ENCODE measurements around the gene KRTAP9-3. TPM values are rescaled to one million over a fixed set of nuclear protein-coding genes. Genes with fewer than 3 reads are reported as not detected.
"Not testable (repeated sequence)": the region's sequence is repeated elsewhere in the genome, so short reads cannot be mapped to it uniquely, and the experiment has no call there.

KRTAP9-3 gene
- total RNA-seq, 1 donor from 2014 or later: not detected

DNA sequence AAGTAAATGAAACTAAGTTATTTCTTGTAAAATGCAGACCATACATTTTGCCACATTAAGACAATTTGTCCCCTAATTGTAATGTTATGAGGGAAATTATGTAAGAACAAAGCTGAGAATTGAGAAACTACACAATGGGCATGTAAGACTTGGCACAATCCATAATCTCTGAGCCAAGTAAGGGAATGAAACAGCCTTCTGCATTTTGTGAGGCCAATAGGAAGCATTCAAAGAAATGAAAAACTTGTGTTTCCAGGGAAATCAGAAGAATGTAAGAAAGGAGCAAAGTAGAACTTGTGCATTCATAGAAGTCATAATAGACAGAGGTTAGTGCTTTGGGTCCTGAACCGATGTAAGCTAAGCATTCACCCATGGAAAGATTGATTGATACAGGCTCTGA is 19.0 kb downstream of the KRTAP9-3 start:
- DNase-seq (no peak), ATAC-seq (no peak)
- Histone ChIP-seq H3K27me3 (ENCODE audit: low read depth) (no peaks in the 10 kb centered on the region), H3K36me3 (no peaks in the 10 kb centered on the region), H3K27ac (no peak overlapping the region), H3K9me3 (no peaks in the 10 kb centered on the region), H3K4me3 (no peak overlapping the region), H3K4me1 (no peaks in the 10 kb centered on the region)
- intact Hi-C loops (cut with DNase I): no loop called here
- TF ChIP-seq, protein P1, sequence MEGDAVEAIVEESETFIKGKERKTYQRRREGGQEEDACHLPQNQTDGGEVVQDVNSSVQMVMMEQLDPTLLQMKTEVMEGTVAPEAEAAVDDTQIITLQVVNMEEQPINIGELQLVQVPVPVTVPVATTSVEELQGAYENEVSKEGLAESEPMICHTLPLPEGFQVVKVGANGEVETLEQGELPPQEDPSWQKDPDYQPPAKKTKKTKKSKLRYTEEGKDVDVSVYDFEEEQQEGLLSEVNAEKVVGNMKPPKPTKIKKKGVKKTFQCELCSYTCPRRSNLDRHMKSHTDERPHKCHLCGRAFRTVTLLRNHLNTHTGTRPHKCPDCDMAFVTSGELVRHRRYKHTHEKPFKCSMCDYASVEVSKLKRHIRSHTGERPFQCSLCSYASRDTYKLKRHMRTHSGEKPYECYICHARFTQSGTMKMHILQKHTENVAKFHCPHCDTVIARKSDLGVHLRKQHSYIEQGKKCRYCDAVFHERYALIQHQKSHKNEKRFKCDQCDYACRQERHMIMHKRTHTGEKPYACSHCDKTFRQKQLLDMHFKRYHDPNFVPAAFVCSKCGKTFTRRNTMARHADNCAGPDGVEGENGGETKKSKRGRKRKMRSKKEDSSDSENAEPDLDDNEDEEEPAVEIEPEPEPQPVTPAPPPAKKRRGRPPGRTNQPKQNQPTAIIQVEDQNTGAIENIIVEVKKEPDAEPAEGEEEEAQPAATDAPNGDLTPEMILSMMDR (IDR thresholded peaks at IDR 0.05): no peak

DNA sequence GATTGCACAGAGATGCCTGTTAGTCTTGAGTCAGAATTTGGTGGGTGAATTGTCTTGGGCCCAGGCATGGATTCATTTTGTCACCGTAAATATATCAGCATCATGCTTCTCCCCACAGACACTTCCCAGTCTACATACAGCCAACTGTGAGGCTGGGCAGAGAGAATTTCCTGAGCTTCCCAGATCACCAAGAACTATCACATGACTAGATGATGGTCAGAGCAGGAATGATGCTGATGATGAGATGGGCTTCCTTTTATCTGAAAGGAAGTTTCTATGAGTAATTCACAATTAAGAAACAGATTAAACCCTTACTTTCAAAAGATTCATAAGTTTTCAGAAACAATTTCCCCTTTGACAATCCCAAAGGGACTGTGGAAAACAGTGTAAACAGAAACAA is 22.6 kb downstream of the KRTAP9-3 start:
- H3K27ac ChIP-seq: no peak overlapping the region
- H3K9me3 ChIP-seq: no peaks in the 10 kb centered on the region
- peaks cover 12% of the 10 kb centered on the region for H3K27me3 ChIP-seq (ENCODE audit: low read depth)
- TF ChIP-seq, protein P1 (IDR thresholded peaks at IDR 0.05): no peak
- H3K4me1 ChIP-seq: no peaks in the 10 kb centered on the region
- ATAC-seq (no peak), DNase-seq (no peak)
- H3K36me3 ChIP-seq: no peaks in the 10 kb centered on the region
- intact Hi-C loops (cut with DNase I): no loop called here
- no peak overlapping the region for H3K4me3 ChIP-seq

DNA sequence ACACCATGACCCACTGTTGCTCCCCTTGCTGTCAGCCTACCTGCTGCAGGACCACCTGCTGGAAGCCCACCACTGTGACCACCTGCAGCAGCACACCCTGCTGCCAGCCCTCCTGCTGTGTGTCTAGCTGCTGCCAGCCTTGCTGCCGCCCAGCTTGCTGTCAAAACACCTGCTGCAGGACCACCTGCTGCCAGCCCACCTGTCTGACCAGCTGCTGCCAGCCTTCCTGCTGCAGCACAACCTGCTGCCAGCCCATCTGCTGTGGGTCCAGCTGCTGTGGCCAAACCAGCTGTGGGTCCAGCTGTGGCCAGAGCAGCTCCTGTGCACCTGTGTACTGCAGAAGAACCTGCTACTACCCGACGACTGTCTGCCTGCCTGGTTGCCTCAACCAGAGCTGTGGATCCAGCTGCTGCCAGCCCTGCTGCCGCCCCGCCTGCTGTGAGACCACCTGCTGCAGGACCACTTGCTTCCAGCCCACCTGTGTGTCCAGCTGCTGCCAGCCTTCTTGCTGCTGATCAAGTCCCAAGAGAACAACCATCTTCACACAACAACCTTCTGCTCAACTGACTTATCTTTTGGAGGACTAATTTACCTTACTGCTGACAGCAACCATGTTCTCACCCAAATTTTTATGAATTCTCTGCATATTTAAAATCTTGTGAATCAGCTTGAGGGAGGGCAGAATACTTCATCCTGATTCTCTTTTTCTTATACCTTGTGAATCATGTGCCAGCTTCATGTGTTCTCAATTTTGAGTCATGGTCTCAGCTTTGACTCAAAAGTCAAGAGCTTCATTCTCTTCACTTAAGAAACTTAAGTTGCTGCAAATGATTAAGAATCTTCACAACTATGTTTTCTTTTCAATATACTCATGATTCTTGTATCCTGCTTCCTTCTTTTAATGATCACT is 23.4 kb downstream of the KRTAP9-3 start, which contains the start of gene KRTAP9-9:
Gene KRTAP9-9, plus strand, starts transcription at position 4 of the 910 bp plus-strand sequence.
- peaks cover 16% of the 10 kb centered on the region for H3K27me3 ChIP-seq (ENCODE audit: low read depth)
- H3K4me3 ChIP-seq; DNase-seq; H3K4me1 ChIP-seq; ATAC-seq; H3K36me3 ChIP-seq; H3K9me3 ChIP-seq; H3K27ac ChIP-seq; intact Hi-C loops (cut with DNase I): not testable (repeated sequence)

DNA sequence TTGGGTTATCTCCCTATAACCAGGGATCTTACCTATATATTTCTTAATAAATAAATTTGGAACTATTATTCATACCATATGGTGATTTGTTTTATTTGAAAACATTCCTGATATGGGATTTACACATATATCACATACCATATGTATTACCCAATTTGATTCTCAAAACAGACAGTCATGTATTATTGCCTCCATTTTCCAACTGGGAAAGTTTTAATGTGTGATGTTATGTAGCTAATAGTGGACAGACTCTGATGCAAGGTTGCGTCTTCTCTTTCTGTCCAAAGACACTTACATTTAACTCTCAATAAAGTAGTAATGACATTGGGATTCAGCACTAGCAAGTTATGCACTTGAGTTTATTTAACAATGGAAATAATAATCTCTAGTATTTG is 24.0 kb downstream of the KRTAP9-3 start:
- Histone ChIP-seq H3K36me3 (no peaks in the 10 kb centered on the region), H3K27ac (no peak overlapping the region), H3K4me1 (no peaks in the 10 kb centered on the region), H3K27me3 (ENCODE audit: low read depth) (peaks cover 16% of the 10 kb centered on the region), H3K4me3 (no peak overlapping the region), H3K9me3 (no peaks in the 10 kb centered on the region)
- TF ChIP-seq, protein P1 (IDR thresholded peaks at IDR 0.05): no peak
- intact Hi-C loops (cut with DNase I): no loop called here
- ATAC-seq (no peak), DNase-seq (no peak)

DNA sequence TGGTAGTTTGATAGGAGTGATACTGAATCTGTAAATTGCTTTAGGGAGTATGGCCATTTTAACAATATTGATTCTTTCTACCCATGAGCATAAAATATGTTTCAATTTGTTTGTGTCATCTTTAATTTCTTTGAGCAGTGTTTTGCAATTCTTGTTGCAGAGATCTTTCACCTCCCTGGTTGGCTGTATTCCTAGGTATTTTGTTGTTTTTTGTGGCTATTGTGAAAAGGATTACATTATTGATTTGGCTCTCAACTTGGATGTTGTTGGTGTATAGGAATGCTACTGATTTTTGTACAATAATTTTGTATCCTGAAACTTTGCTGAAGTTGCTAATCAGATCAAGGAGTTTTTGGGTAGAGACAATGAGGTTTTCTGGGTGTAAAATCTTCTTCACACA is 26.2 kb downstream of the KRTAP9-3 start:
- intact Hi-C loops (cut with DNase I): no loop called here
- TF ChIP-seq, protein P1 (IDR thresholded peaks at IDR 0.05): no peak
- no peak for ATAC-seq

DNA sequence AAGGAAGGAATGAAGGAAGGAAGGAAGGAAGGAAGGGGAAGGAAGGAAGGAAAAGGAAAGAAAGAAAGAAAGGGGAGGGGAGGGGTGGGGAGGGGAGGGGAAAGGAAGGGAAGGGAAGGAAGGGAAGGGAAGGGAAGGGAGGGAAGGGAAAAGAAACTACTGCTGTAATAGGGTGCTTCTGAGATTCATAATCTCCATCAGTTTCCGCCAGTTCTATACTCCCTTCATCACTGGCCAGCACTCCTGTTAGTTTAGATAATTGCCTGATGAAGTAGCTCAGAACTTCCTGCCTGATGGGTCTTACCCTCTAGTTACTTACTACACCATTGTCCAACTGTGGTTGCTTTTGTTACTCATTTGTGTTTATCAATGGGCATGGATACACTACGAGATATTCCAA is 31.0 kb downstream of the KRTAP9-3 start:
- H3K9me3 ChIP-seq: no peaks in the 10 kb centered on the region
- H3K27ac ChIP-seq: no peak overlapping the region
- DNase-seq (no peak), ATAC-seq (no peak)
- intact Hi-C loops (cut with DNase I): no loop called here
- peaks cover 18% of the 10 kb centered on the region for H3K27me3 ChIP-seq (ENCODE audit: low read depth)
- H3K36me3 ChIP-seq: no peaks in the 10 kb centered on the region
- no peak overlapping the region for H3K4me3 ChIP-seq
- no peaks in the 10 kb centered on the region for H3K4me1 ChIP-seq
- TF ChIP-seq, protein P1 (IDR thresholded peaks at IDR 0.05): no peak

More for the DNA sequence above, 26.2 kb downstream of the KRTAP9-3 start:
- Histone ChIP-seq H3K36me3 (no peaks in the 10 kb centered on the region), H3K4me1 (no peaks in the 10 kb centered on the region), H3K9me3 (no peaks in the 10 kb centered on the region), H3K27me3 (ENCODE audit: low read depth) (peaks cover 16% of the 10 kb centered on the region), H3K4me3 (no peak overlapping the region), H3K27ac (no peak overlapping the region)
- DNase-seq: no peak

Measured in lower lobe of right lung (tissue), 2 donors.